GM18507 (cell line): ENCODE results near the gene UNC119.
"Not testable (repeated sequence)": the region's sequence is repeated elsewhere in the genome, so short reads cannot be mapped to it uniquely, and the experiment has no call there.

Experiments used
- DNase-seq: peaks from one replicate; pipeline ENCODE4 v3.0.0; 2011; ENCODE audit warnings: low read depth; ENCODE audit not compliant: insufficient read length; ENCODE audit errors: extremely low spot score
- FAIRE-seq: peaks from 2 replicates; lab custom pipeline; 2011; peaks lifted over from hg19 to GRCh38; lab: Jason Lieb, UNC

UNC119 gene

DNA sequence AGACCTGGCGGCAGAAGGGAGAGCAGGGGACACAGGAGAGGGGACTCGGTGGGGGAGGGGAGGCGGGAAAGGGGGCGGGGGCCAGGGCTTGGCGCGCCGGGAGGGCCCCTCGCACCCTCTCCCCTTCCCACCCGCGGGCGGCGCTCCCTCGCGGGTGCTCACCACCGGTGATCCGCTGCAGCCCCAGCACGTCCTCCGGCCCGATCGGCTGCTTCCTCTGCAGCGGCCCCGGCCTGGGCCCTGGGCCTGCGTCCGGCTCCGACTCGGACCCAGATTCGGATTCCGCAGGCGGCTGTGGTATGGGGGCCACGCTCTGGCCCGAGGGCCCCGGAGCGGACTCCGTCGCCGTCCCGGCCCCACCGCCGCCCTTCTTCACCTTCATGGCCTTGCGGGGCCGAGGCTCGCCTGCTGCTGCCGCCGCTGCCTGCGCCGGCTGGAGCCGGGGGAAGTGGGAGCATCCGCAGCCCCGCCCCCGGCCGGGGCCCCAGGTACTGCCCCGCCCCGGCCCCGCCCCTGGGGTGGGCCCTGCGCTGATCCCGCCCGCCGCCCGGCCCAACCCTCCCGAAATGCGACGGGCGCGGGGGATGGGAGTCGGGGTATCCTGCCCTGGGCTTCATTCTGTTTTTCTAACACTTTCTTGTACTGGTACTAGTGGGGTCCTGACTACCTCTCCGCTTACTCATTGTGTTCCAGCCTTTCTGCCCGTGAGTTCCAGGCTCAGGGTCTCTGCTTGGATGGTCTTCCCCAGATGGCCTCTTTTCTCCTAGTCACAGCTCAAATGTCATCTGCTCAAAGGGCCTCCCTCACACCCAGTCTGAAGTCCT is at the start of gene UNC119:
Gene UNC119, minus strand, starts transcription at position 449 of the 824 bp plus-strand sequence. Its CDS starts 67 bp downstream, at position 382.
- DNase-seq, result peak; percentile 84
- no peak for FAIRE-seq

DNA sequence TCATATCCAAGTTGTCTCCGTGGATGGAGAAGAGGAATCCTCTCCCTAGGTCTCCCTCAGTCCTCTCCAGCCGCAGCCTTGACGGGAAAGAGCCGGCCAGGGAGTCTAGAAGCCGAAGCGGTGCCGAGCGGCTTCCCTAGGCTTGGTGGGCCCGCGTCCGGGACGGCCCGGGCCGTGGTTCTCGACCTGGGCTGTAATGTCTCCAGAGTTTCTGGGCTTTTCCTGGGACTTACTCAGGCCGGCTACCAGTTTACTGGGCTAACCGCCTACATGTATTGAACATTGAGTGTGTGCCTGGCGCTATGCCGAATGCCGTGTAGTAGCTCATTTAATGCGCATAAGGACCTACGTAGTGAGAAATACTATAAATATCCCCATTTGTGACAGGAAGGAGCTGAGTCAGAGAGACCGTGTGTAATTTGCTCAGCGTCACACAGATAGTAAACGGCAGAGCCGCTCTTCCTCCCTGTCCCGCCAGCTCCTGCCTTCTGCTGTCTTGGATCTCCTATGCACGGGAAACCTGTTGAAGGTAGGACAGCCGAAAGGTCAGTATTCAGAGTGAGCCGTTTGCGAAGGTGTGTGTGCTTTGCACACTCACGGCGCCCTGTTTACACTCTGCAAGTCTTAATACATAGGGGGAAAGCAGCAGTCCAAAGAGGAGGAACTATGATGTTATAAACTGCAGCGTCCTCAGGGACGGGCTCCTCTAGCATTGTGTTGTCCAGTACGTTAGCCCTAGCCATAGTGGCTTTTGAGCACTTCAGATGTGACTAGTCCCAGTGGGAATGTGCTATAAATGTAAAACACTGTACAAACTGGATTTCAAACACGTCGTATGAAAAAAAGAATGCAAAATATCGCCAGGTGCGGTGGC is 47.1 kb upstream of the UNC119 start:
- peak; percentile 23 for DNase-seq
- FAIRE-seq, result peak; percentile 35

- peak; percentile 97 for DNase-seq
- peak; percentile 87 for FAIRE-seq
These were observed 46.4 kb upstream of the UNC119 start, which contains the start of gene SPAG5 for GRCh38 chr17:28598799-28599310. TSS of gene SPAG5 (minus strand) at chr17:28599025. CDS start at chr17:28598946, 79 bp downstream.

DNA sequence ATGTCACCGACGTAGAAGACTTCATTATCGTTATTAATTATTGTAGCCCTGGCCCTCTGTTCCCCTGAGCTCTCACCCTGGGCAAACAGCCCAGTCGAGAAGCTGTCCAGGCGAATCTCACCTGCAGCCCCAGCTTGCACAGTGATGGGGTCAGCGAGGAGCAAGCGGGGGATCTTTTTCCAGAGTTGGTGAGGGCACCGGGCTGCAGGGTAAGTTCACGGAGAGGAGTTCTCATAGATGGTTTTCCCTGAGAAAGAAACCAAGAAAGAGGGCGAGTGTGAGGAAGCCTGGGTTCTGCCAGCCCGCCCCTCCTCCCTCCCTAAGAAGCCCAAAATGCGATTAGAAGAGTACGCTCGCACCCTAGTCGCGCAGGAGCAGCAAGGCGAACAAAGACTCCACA is 46.0 kb upstream of the UNC119 start:
- FAIRE-seq (no peak), DNase-seq (no peak)

DNA sequence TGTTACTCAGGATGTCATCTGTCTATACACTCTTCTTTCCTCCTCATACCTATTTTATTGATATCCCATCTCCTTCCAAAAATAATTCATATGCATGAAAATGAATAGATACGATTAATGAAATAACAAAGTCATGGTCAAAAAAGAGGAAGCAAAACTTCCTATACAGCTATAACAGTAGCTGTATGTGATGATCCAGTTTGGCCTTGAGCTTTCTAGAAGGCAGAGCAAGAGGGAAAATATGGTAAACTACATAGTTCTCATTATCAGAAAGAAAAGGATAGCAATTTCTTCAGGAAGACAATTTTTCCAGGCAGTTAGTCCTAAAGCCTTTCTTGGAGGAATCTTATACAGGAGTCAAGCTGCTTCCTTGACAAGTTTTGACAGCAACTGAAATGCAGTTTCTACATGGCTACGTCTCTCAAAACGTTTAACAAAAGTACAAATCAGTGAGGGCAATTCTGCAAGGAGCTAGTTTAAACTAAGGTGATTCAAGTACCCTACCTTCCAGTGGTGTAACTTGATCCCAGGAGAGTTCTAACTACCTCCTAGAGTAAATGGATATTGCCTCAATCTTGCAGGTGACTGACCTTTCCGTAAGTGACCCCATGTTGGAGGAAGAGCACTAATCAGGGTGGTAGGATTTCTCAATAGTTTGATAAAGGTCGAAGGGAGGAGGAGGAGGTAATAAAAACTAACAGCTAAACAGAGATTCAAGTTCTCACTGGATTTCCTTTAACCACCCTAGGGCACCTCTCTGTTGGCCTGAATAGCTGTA is 45.4 kb upstream of the UNC119 start:
- FAIRE-seq, result no peak

DNA sequence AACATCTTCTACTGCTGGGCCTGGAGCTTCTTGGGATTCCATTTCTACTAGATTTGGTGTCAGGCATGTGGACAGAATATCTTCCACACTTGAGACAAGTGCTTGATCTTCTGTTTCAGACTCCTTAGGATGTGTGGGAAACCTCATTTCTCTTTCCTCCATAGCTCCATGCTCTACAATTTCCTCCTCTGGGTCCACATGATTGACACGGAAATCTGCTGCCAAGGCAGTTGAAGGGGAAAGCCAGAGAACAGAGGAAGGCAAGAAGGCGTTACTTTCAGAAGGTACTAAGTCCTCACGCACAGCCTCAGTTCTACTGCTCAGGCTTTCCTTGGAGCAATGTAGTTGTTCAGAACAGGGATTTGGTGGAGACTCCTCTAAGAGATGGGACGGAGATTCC is 39.8 kb upstream of the UNC119 start:
- FAIRE-seq, result peak; percentile 12
- DNase-seq, result no peak

More for the DNA sequence above, 45.4 kb upstream of the UNC119 start:
- no peak for DNase-seq

DNA sequence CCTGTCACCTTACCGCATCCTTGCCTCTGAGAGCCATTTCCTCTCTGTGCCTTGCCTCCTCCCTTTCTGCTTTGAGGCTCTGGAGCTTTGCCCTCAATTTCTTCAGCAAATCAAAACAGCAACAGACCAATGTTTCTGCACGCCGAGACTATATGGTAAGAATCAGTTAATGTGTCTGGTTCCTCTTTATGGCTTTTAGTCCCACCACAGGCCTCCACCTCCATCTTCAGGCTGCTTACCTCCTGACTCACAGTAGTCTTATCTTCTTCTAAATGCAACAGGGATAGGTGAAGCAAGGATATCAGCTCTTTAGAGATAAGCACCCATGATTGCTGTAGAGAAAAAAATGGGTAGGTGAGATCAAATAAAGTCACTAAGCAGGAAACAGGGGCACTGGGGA is 33.4 kb upstream of the UNC119 start:
- DNase-seq (no peak), FAIRE-seq (no peak)

DNA sequence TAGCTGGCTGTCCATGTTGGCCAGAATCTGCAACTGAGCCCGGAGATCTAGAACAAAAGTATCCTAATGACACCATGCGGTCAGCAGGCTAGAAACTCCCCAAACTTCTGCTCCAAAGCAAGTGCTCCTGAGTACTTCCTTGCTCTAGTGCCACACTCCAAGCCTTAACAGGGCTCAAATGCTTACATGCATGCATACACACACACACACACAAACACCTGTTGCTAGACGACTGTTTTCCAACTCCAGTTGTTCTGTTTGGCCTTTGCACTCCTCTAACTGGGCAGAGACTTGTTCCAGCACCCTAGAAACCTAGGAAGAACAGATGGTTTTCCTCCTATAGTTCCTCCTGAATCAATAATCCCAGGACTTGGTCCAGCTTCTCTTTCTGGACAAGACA is 32.0 kb upstream of the UNC119 start:
- no peak for DNase-seq
- FAIRE-seq, result no peak

- DNase-seq, result no peak
- FAIRE-seq, result no peak
These were observed 30.1 kb upstream of the UNC119 start for GRCh38 chr17:28582513-28582912.

DNA sequence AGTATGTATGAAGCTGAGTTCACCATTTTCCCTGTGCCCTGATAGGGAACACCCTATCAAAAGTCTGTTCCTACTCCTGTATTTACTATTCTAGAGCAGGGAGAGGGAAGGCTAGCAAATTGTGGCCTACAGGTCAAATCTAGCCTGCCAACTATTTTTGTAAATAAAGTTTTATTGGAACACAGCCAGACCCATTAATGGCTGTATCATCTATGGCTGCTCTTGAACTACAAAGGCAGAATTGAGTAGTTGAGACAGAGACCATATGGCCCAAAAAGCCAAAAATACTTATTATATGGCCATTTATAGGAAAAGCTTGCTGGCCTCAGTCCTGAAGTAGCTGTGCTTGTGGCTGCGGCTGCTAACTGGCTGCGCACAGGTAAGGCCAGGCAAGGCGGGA is 28.5 kb upstream of the UNC119 start:
- no peak for DNase-seq
- no peak for FAIRE-seq

DNA sequence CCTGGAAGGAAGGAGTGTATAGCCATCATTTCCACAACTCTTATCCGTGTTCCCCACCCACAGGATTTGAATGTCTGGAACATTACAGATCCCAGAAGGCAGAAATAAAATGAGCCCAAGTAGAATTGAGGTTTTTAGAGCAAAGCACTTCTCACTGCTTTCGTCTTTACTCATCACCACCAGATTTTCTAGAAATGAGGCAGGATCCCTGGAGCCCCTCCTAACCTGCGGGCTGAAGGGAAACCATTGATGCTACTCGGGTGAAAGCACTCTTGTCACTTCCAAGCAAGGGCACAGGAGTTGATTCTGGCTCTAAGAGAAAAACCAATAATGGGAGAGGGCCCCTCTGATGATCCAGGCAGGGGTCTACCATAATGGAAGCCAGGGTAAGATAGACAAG is 27.1 kb upstream of the UNC119 start:
- FAIRE-seq (no peak), DNase-seq (no peak)

GRCh38 chr17:28578246-28579195 is 26.1 kb upstream of the UNC119 start:
- FAIRE-seq, result no peak
- DNase-seq, result no peak

- no peak for FAIRE-seq
- DNase-seq, result no peak
These were observed 25.0 kb upstream of the UNC119 start for GRCh38 chr17:28577466-28577824.

DNA sequence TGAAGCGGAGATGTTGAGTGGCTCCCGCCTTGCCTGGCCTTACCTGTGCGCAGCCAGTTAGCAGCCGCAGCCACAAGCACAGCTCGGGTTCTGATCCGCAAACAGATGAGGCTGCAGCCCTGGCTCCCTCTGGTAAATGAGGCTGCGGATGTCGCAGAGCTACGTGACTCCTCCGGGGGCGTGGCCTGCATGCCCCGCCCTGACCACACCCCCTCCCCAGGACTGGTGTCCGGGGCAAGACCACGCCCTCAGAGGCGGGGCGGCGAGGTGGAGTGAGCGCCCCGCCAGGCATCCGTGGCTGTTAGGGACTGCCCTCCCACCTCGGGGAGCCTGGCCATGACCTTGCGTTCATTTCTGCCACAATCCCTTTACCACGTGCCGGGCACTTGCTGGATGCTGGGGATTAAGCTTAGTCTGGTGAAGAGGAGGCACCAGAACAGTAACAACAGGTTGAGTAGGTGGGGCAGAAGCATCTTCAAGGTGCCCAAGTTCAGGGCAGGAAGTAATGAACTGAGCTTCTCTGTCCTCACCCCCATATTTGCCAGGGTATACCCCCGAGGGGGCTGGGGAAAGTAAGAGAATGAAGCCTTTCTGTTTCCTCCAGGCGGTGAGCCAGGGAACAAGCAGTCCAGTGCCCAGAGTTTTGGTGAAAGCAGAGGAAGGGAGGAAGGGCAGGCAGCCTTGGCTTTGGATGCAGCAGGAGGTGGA is 24.5 kb upstream of the UNC119 start, which contains the start of gene ALDOC:
Gene ALDOC, minus strand, starts transcription at position 138 of the 708 bp plus-strand sequence. CDS start 1,363 bp downstream, outside the sequence.
- DNase-seq, result peak; percentile 98
- FAIRE-seq, result peak; percentile 96

- peak; percentile 18 for FAIRE-seq
- not testable (repeated sequence) for DNase-seq
These were observed 23.6 kb upstream of the UNC119 start for GRCh38 chr17:28576016-28576415.

GRCh38 chr17:28575126-28575795 is 22.8 kb upstream of the UNC119 start:
- no peak for FAIRE-seq

GRCh38 chr17:28574526-28574925 is 22.1 kb upstream of the UNC119 start:
- FAIRE-seq (no peak), DNase-seq (no peak)

More at GRCh38 chr17:28575126-28575795, 22.8 kb upstream of the UNC119 start:
- no peak for DNase-seq
